ENCODE data around the gene RTKN2.

The RTKN2 gene

DNA sequence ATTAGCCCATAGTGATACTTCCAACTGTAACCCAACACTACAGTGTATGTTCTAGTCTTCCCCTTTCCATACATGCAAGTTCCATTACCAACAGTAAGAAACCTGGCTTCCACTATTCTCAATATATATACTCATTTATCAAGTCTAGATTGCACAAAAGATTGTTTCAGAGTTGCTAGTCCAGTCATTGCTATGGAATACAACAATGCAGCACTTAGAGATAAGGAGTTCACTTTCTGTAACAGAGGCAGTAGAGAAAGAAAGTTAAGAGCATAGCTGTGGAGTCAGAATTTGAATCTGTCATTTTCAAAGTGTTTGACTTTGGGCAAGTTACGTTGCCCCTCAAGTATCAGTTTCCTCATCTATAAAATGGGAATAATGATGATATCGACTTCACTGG is 90.1 kb downstream of the RTKN2 start:
- Histone ChIP-seq H3K36me3 (ENCODE audit: insufficient read depth) (no peaks in the 10 kb centered on the region), H3K27ac (no peak overlapping the region), H3K4me3 (IDR thresholded peaks at IDR 0.05; ENCODE audit: insufficient read depth, low read depth, low read length) (no peak overlapping the region), H2AFZ (ENCODE audit: low read depth) (no peak overlapping the region), H3K9ac (no peak overlapping the region), H3K4me1 (ENCODE audit: low read depth, poor library complexity, severe bottlenecking) (peaks cover 14% of the 10 kb centered on the region), H4K20me1 (ENCODE audit: insufficient read depth) (no peaks in the 10 kb centered on the region), H3K4me2 (no peak overlapping the region), H3K79me2 (ENCODE audit: insufficient read depth, low read depth) (no peaks in the 10 kb centered on the region), H3K27me3 (ENCODE audit: insufficient read depth, low read depth) (no peaks in the 10 kb centered on the region)
- TF ChIP-seq, protein P1, sequence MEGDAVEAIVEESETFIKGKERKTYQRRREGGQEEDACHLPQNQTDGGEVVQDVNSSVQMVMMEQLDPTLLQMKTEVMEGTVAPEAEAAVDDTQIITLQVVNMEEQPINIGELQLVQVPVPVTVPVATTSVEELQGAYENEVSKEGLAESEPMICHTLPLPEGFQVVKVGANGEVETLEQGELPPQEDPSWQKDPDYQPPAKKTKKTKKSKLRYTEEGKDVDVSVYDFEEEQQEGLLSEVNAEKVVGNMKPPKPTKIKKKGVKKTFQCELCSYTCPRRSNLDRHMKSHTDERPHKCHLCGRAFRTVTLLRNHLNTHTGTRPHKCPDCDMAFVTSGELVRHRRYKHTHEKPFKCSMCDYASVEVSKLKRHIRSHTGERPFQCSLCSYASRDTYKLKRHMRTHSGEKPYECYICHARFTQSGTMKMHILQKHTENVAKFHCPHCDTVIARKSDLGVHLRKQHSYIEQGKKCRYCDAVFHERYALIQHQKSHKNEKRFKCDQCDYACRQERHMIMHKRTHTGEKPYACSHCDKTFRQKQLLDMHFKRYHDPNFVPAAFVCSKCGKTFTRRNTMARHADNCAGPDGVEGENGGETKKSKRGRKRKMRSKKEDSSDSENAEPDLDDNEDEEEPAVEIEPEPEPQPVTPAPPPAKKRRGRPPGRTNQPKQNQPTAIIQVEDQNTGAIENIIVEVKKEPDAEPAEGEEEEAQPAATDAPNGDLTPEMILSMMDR (conservative IDR thresholded peaks at IDR 0.05; ENCODE audit: low read depth, low read length) = no peak

DNA sequence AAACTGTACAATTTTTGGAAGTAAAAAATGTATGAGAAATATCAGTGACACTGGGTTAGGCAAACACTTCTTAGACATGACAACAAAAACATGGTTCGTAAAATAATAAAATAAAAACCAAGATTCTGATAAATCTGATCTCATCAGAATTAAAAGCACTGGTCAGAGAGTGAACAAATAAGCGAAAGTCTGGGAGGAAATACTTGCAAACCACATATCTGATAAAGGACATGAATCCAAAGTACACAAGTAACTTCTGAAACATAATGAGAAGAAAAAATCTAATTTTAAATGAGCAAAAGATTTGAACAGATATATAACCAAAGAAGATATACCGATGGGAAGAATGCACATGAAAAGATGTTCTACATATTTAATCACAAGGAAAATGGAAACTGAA is 91.5 kb downstream of the RTKN2 start:
- Histone ChIP-seq H3K4me2 (no peak overlapping the region), H3K4me3 (IDR thresholded peaks at IDR 0.05; ENCODE audit: insufficient read depth, low read depth, low read length) (no peak overlapping the region), H2AFZ (ENCODE audit: low read depth) (no peak overlapping the region), H3K27me3 (ENCODE audit: insufficient read depth, low read depth) (no peaks in the 10 kb centered on the region), H3K36me3 (ENCODE audit: insufficient read depth) (no peaks in the 10 kb centered on the region), H3K79me2 (ENCODE audit: insufficient read depth, low read depth) (no peaks in the 10 kb centered on the region), H3K9ac (no peak overlapping the region), H4K20me1 (ENCODE audit: insufficient read depth) (no peaks in the 10 kb centered on the region), H3K4me1 (ENCODE audit: low read depth, poor library complexity, severe bottlenecking) (no peaks in the 10 kb centered on the region), H3K27ac (no peak overlapping the region)
- TF ChIP-seq, protein P1 (conservative IDR thresholded peaks at IDR 0.05; ENCODE audit: low read depth, low read length) = no peak

DNA sequence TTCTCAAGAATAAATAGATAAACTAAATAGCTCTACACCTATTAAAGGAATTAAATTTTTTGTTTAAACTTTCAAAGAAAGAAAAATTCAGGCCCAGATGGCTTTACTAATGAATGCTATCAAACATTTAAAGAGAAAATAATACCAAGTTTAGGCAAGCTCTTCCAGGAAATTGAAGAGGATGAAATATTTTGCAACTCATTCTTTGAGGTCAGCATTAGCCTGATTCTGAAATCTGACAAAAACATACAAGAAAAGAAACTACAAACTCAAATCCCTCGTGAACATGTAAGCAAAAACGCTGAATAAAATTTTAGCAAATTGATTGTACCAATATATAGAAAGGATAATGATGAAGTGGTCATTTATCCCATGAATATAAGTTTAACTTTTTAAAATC is 93.4 kb downstream of the RTKN2 start:
- Histone ChIP-seq H2AFZ (ENCODE audit: low read depth) (no peak overlapping the region), H3K27me3 (ENCODE audit: insufficient read depth, low read depth) (no peaks in the 10 kb centered on the region), H3K4me3 (IDR thresholded peaks at IDR 0.05; ENCODE audit: insufficient read depth, low read depth, low read length) (no peak overlapping the region), H3K4me2 (no peak overlapping the region), H4K20me1 (ENCODE audit: insufficient read depth) (no peaks in the 10 kb centered on the region), H3K9ac (no peak overlapping the region), H3K27ac (no peak overlapping the region), H3K79me2 (ENCODE audit: insufficient read depth, low read depth) (no peaks in the 10 kb centered on the region), H3K36me3 (ENCODE audit: insufficient read depth) (no peaks in the 10 kb centered on the region), H3K4me1 (ENCODE audit: low read depth, poor library complexity, severe bottlenecking) (no peaks in the 10 kb centered on the region)
- TF ChIP-seq, protein P1 (conservative IDR thresholded peaks at IDR 0.05; ENCODE audit: low read depth, low read length) = no peak

DNA sequence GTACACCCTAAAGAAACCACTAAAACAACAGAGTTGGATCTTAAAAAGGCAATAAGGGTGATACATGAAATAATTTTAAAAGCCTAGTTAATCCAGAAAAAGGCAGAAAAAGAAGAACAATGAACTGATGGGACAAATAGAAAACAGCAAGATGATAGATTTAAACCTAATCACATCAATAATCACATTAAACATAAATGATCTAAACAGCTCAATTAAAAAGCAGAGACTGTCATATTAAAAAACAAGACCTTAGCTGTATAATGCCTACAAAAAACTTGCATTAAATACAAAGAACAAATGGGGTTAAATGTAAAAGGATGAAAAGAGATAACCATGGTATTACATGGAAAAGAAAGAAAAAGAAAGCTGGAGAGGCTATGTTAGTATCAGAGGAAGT is 96.2 kb downstream of the RTKN2 start:
- TF ChIP-seq, protein P1 (conservative IDR thresholded peaks at IDR 0.05; ENCODE audit: low read depth, low read length) = no peak
- H3K27ac ChIP-seq = no peak overlapping the region
- H4K20me1 ChIP-seq (ENCODE audit: insufficient read depth) = no peaks in the 10 kb centered on the region
- H2AFZ ChIP-seq (ENCODE audit: low read depth) = no peak overlapping the region
- no peaks in the 10 kb centered on the region for H3K4me1 ChIP-seq (ENCODE audit: low read depth, poor library complexity, severe bottlenecking)
- H3K79me2 ChIP-seq (ENCODE audit: insufficient read depth, low read depth) = no peaks in the 10 kb centered on the region
- no peaks in the 10 kb centered on the region for H3K36me3 ChIP-seq (ENCODE audit: insufficient read depth)
- H3K9ac ChIP-seq = no peak overlapping the region
- H3K4me2 ChIP-seq = no peak overlapping the region
- H3K27me3 ChIP-seq (ENCODE audit: insufficient read depth, low read depth) = no peaks in the 10 kb centered on the region
- no peak overlapping the region for H3K4me3 ChIP-seq (IDR thresholded peaks at IDR 0.05; ENCODE audit: insufficient read depth, low read depth, low read length)

DNA sequence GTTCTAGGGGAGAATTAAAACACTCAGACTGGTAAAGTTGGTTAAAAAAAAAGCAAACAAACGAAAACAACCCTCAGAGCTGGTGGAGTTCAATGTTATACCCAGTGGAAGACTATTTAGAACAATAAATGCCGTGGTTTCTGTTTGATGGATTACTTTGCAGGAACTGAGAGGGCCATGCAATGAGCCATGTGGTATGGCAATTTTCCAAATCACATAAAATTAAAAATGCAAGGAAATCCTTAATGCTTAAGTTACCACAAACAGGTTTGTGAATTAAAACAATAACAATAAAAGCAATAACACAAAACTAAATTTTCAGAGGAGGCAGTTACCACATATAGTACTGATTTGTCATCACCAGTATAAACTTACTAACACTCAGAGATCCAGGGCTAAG is 96.9 kb downstream of the RTKN2 start:
- Histone ChIP-seq H3K4me3 (IDR thresholded peaks at IDR 0.05; ENCODE audit: insufficient read depth, low read depth, low read length) (no peak overlapping the region), H3K27ac (no peak overlapping the region), H3K9ac (no peak overlapping the region), H2AFZ (ENCODE audit: low read depth) (no peak overlapping the region), H4K20me1 (ENCODE audit: insufficient read depth) (no peaks in the 10 kb centered on the region), H3K36me3 (ENCODE audit: insufficient read depth) (no peaks in the 10 kb centered on the region), H3K4me2 (no peak overlapping the region), H3K79me2 (ENCODE audit: insufficient read depth, low read depth) (no peaks in the 10 kb centered on the region), H3K27me3 (ENCODE audit: insufficient read depth, low read depth) (no peaks in the 10 kb centered on the region), H3K4me1 (ENCODE audit: low read depth, poor library complexity, severe bottlenecking) (no peaks in the 10 kb centered on the region)
- TF ChIP-seq, protein P1 (conservative IDR thresholded peaks at IDR 0.05; ENCODE audit: low read depth, low read length) = no peak

Measured in KMS-11 (cell line).